ENCODE data around the gene TAS2R46.

TAS2R46 gene

GRCh38 chr12:11031307-11031706 lies 30.8 kb downstream of the TAS2R46 start, which contains the start of gene TAS2R31:
Gene TAS2R31 (minus strand): TSS chr12:11031407. CDS start chr12:11031335, 72 bp downstream.
- no peak for DNase-seq

GRCh38 chr12:11026118-11026517 lies 36.0 kb downstream of the TAS2R46 start:
- DNase-seq, result no peak

- no peak for DNase-seq
Measured at GRCh38 chr12:11023387-11023786, 38.7 kb downstream of the TAS2R46 start.

GRCh38 chr12:11022520-11022919 lies 39.6 kb downstream of the TAS2R46 start, which contains the start of gene TAS2R19:
Gene TAS2R19 (minus strand): TSS chr12:11022620. CDS start chr12:11022571, 49 bp downstream.
- no peak for DNase-seq

- DNase-seq, result no peak
Measured at GRCh38 chr12:11016937-11017336, 45.2 kb downstream of the TAS2R46 start.

- DNase-seq, result no peak
Measured at GRCh38 chr12:11015775-11016430, 46.2 kb downstream of the TAS2R46 start.

- no peak for DNase-seq
Measured at GRCh38 chr12:11014234-11014633, 47.9 kb downstream of the TAS2R46 start.
